NCI-H1092 treated with DMSO at 0.1 percent for 48 hours (cell line): Measurements from ENCODE around the gene SPATA6.
"Not testable (repeated sequence)": the region's sequence is repeated elsewhere in the genome, so short reads cannot be mapped to it uniquely, and the experiment has no call there.

Experiments used
- DNase-seq: peaks from one replicate; lab custom pipeline; 2025; lab: John Stamatoyannopoulos, UW

Gene SPATA6

DNA sequence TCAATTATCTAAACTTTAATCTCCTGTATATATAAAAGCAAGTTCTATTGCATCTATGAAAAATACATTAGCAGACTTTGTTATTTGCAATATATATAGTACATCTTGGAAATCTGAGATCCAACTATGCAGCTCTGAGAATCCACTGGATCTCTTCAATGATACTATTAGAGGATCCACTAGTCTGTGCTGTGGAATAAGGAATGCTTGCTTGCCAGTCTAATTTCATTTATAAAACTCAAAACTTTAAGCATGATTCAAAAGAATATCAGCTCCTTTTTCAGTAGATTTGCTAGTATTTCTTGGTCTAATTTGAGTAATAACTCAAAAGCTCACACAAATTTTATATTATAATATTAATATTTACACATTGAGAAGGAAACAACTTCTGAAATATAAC, 115.1 kb downstream of the SPATA6 start:
- no peak for DNase-seq

DNA sequence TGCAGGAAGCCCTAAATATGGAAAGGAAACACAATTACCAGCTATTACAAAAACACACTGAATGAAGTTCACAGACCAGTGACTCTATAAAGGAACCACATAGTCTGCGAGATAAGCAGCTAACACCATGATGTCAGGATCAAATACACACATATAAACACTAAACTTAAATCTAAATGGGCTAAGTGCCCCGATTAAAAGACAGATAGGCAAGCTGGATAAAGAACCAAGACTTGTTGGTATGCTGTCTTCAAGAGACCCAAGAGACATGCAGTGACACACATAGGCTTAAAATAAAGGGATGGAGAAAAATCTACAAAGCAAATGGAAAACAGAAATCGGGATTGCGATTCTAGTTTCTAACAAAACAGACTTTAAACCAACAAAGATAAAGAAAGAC, 127.6 kb downstream of the SPATA6 start:
- DNase-seq: no peak

GRCh38 chr1:48341221-48341620, 130.8 kb downstream of the SPATA6 start:
- no peak for DNase-seq

DNA sequence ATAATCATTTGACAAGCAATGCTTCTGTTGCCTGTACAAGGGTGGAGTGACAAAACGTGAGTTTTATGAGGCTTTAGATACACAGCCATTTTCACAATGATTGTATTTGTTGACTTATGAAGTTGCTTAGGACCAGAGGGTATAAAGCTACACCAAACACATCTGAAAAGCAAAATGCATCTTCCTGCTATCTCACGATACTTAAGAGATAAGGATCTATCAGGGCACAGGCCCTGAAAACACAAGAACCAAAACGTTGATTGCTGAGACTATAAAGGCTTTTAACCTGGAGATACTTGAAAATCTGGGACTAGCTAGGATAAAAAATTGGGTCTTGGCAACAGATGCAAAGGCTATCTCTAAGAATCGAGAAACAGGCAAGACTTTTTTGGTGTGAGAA, 133.7 kb downstream of the SPATA6 start:
- no peak for DNase-seq

DNA sequence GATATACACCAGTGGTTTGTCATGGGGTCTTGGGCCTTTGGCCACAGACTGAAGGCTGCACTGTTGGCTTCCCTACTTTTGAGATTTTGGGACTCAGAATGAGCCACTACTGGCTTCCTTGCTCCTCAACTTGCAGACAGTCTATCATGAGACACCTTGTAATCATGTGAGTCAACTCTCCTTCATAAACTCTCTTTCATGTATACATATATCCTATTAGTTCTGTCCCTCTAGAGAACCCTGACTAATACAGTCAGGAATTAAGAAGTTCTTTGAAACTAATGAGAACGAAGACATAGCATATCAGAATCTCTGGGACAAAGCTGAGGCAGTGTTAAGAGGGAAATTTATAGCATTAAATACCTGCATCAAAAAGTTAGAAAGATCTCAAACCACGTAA, 138.7 kb downstream of the SPATA6 start:
- no peak for DNase-seq

- DNase-seq: no peak
Measured at GRCh38 chr1:48332115-48332514, 139.9 kb downstream of the SPATA6 start.

DNA sequence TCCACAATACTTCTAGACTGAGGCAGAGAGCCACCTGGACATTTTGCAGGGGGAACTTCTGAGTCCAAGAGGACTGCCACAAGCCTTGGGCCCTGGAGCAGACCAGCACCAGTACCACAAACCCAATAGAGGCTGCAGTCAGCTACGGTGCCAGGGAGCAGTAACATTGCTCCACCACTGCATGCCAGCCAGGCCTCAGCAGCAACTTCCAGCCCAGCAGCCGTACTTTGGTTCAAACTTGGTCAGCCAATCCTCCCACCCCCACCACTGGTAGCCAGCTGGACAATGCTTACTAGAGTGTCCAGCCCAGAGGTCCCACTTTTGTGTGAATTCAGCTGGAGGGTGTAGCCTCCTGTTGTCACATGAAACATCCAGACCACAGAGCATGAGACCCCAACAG, 142.1 kb downstream of the SPATA6 start:
- DNase-seq: no peak

- no peak for DNase-seq
Measured at GRCh38 chr1:48329486-48329885, 142.5 kb downstream of the SPATA6 start.

GRCh38 chr1:48311829-48312228, 160.2 kb downstream of the SPATA6 start:
- DNase-seq: not testable (repeated sequence)

GRCh38 chr1:48309564-48310082, 162.4 kb downstream of the SPATA6 start:
- DNase-seq: no peak

DNA sequence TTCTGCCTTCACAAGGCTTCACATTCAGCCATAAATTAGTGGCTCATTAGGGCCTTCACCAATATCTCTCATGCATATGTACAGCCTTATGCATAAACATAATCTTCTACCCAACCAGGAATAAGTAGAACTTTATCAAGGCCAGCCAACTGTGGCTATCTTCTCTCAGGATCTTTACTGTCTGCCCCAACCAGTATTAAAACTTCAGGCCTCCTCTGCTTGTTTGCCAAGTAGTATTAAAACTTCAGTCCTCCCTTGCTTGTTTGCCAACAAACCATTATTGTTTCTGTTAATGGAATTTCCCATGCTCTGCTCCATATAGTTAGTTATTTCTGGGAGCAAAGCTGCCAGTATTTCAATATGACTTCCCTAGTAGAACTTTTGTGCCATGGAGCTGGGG, 169.4 kb downstream of the SPATA6 start:
- DNase-seq: no peak

DNA sequence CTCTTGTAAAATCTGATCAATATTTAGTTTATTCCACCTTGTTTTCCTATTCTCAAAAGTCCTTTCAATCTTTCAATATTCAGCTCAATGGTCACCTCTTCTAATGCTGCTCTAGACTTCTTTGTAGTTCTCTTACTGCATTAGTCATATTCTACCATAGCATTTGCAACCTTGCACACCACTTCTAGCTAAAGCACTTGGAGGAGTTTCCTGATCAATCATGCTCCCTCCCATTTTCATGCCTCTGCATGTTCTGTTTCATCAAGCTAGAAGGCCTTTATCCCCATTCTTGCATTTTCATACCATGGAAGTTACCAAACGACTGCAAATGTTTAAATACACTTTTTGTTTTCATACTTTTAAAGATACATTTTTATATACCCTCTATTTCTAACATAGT, 177.3 kb downstream of the SPATA6 start:
- no peak for DNase-seq

- DNase-seq: not testable (repeated sequence)
Measured at GRCh38 chr1:48294094-48294493, 177.9 kb downstream of the SPATA6 start.

DNA sequence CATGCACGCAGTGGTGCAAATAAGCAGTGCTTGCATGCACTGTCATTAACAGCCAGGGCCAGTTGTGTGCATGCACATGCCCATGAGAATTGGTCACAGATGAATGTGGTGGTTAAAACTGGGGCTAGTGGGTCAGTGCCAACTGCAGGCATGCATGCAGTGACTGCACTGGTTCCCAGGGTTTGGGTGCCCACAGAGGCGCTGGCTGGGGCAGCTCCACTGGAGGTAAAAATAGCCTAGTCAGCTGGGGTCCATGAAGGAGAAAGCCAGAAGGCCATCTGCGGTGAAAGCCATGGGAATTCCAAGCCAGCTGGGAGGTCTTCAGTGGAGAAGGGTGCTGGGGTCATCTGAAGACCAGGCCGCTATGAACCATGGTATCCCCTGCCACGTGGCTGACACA, 179.3 kb downstream of the SPATA6 start:
- DNase-seq: no peak

GRCh38 chr1:48291421-48291820, 180.6 kb downstream of the SPATA6 start:
- DNase-seq: no peak

- no peak for DNase-seq
Measured at GRCh38 chr1:48285525-48285924, 186.5 kb downstream of the SPATA6 start.

DNA sequence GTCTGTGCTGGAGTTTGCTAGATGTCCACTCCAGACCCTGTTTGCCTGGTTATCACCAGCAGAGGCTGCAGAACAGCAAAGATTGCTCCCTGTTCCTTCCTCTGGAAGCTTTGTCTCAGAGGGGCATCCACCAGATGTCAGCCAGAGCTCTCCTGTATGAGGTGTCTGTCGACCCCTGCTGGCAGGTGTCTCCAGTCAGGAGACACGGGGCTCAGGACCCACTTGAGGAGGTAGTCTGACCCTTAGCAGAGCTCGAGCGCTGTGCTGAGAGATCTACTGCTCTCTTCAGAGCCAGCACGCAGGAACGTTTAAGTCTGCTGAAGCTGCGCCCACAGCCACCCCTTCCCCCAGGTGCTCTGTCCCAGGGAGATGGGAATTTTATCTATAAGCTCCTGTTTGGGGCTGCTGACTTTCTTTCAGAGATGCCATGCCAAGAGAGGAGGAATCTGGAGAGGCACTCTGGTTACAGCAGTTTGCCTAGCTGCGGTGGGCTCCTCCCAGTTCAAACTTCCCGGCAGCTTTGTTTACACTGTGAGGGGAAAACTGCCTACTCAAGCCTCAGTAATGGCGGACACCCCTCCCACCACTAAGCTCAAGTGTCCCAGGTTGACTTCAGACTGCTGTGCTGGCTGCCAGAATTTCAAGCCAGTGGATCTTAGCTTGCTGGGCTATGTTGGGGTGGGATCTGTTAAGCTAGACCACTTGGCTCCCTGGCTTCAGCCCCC, 187.1 kb downstream of the SPATA6 start:
- not testable (repeated sequence) for DNase-seq

DNA sequence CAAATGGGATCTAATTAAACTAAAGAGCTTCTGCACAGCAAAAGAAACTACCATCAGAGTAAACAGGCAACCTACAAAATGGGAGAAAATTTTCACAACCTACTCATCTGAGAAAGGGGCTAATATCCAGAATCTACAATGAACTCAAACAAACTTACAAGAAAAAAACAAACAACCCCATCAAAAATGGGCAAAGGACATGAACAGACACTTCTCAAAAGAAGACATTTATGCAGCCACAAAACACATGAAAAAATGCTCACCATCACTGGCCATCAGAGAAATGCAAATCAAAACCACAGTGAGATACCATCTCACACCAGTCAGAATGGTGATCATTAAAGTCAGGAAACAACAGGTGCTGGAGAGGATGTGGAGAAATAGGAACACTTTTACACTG, 189.7 kb downstream of the SPATA6 start:
- not testable (repeated sequence) for DNase-seq

DNA sequence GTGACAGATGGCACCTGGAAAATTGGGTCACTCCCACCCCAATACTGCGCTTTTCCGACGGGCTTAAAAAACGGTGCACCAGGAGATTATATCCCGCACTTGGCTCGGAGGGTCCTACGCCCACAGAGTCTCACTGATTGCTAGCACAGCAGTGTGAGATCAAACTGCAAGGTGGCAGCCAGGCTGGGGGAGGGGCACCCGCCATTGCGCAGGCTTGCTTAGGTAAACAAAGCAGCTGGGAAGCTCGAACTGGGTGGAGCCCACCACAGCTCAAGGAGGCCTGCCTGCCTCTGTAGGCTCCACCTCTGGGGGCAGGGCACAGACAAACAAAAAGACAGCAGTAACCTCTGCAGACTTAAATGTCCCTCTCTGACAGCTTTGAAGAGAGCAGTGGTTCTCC, 194.6 kb downstream of the SPATA6 start:
- not testable (repeated sequence) for DNase-seq

DNA sequence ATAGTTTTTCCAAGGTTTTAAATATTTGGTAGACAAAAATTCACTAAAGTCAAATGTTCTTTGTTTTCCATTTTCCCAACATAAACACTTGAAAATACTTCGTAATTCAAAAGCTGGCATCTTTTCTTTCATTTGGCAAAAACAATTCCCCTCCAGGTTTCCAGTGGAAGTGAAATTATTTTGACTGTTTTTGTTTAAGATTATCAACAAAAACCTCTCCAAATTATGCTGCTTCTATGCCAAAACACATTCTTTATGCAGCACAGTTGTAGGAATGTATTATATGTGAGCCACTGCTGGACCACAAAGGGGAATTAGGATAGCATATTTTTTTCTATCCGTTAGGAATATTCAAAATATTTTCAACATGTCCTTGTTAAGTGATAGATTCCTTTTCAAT, 205.4 kb downstream of the SPATA6 start:
- DNase-seq: no peak

DNA sequence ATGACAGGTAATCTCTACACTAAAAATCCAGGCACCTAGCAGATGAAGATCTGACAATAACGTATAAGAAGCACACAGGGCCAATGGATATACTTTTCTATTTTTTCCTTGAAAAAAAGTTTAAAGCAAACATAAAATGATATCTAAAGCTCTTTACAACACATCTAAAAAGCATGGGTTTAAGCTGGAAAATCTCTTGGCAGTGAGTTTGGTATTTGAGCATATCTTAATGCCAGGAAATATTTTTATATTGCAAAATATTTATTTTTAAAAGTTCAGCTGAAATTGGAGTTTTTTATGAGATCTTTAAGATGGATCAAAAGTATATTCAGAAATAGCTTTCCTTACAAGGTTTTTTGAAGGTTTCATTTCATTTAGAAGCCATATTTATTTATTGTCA, 209.0 kb downstream of the SPATA6 start:
- DNase-seq: no peak

GRCh38 chr1:48261881-48262400, 210.1 kb downstream of the SPATA6 start:
- DNase-seq: no peak

GRCh38 chr1:48258106-48258505, 213.9 kb downstream of the SPATA6 start:
- DNase-seq: no peak

DNA sequence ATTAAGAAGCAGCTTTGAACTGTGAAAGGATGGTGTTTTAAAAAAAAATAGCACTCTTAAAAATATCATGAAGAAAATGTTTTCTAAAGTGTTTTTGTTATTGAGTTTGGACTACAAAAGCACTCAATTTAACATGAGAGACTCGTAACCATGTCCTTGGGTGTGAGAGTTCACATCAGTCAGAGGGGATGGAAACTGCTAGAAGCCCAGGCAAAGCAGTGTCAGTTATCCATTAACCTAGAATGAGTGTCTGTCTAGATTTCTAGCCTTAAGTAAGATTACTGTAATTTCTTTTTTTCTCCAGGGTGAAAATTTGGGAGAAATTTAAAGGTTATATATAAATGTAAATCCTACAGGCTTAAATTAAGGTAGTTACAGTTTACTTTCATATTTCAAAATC, 217.8 kb downstream of the SPATA6 start:
- no peak for DNase-seq
